ENCODE measurements around the gene CSTF3. TPM values are rescaled to one million over a fixed set of nuclear protein-coding genes. Genes with fewer than 3 reads are reported as not detected.
A peak's percentile ranks its signal among the peaks of the same experiment; 100 is the strongest.

The CSTF3 gene
- 10 to 100 TPM; 31.7 to 33.7 TPM for total RNA-seq

- Mint-ChIP-seq H3K4me1 (ENCODE audit: low read depth) (peaks cover 40% of the 10 kb centered on the region), H3K9me3 (no peaks in the 10 kb centered on the region), H3K36me3 (peaks cover 19% of the 10 kb centered on the region), H3K27me3 (no peaks in the 10 kb centered on the region), H3K4me3 (peak within 1 kb of the TSS; percentile 99), H3K27ac (peak within 1 kb of the TSS; percentile 95)
- ChIA-PET POLR2A (interaction anchor here (1.3 to 2.1 kb wide), 4 partner anchors 118 to 578 kb away, joined by 3 to 5 read pairs (median 4); partner anchors contain the start of genes EIF3M, QSER1 and TCP11L1), CTCF (interaction anchor here (0.7 to 1.4 kb wide), 5 partner anchors 13 to 581 kb away, joined by 3 to 6 read pairs (median 3); no protein-coding TSS in a partner anchor)
- intact Hi-C loops (cut with micrococcal nuclease) = loop anchor here (1.0 to 10.0 kb wide), 8 partner anchors 96 to 1794 kb away; partner anchors contain the start of genes CD59, DCDC1, DEPDC7 and DNAJC24
- DNase-seq = peak; percentile 99
These were observed at the start of gene CSTF3 for GRCh38 chr11:33161120-33162005. Gene CSTF3, minus strand, starts transcription at chr11:33161480. Its CDS starts 155 bp downstream, at chr11:33161325.

GRCh38 chr11:33208150-33208549 lies 46.9 kb upstream of the CSTF3 start:
- H3K4me1 Mint-ChIP-seq (ENCODE audit: low read depth) = no peaks in the 10 kb centered on the region
- no peak for DNase-seq
- H3K36me3 Mint-ChIP-seq = no peaks in the 10 kb centered on the region
- ChIA-PET POLR2A (no interaction called here), CTCF (no interaction called here)
- no peaks in the 10 kb centered on the region for H3K9me3 Mint-ChIP-seq
- H3K27me3 Mint-ChIP-seq = peaks cover 3% of the 10 kb centered on the region
- H3K4me3 Mint-ChIP-seq = no peak overlapping the region
- intact Hi-C loops (cut with micrococcal nuclease) = no loop called here
- no peak overlapping the region for H3K27ac Mint-ChIP-seq

GRCh38 chr11:33207408-33207985 lies 46.2 kb upstream of the CSTF3 start:
- no peak for DNase-seq
- Mint-ChIP-seq H3K36me3 (no peaks in the 10 kb centered on the region), H3K27ac (no peak overlapping the region), H3K9me3 (no peaks in the 10 kb centered on the region), H3K27me3 (peaks cover 3% of the 10 kb centered on the region), H3K4me1 (ENCODE audit: low read depth) (no peaks in the 10 kb centered on the region), H3K4me3 (no peak overlapping the region)
- ChIA-PET CTCF (no interaction called here), POLR2A (no interaction called here)
- intact Hi-C loops (cut with micrococcal nuclease) = no loop called here

GRCh38 chr11:33197915-33198727 lies 36.8 kb upstream of the CSTF3 start:
- CTCF ChIA-PET = no interaction called here
- intact Hi-C loops (cut with micrococcal nuclease) = no loop called here

GRCh38 chr11:33195462-33196173 lies 34.3 kb upstream of the CSTF3 start:
- DNase-seq = no peak
- no peak overlapping the region for H3K27ac Mint-ChIP-seq
- POLR2A ChIA-PET = no interaction called here
- no peak overlapping the region for H3K4me3 Mint-ChIP-seq
- no peaks in the 10 kb centered on the region for H3K4me1 Mint-ChIP-seq (ENCODE audit: low read depth)
- H3K9me3 Mint-ChIP-seq = no peaks in the 10 kb centered on the region
- CTCF ChIA-PET = no interaction called here
- no peaks in the 10 kb centered on the region for H3K36me3 Mint-ChIP-seq
- intact Hi-C loops (cut with micrococcal nuclease) = no loop called here
- no peaks in the 10 kb centered on the region for H3K27me3 Mint-ChIP-seq

More at GRCh38 chr11:33197915-33198727, 36.8 kb upstream of the CSTF3 start:
- H3K36me3 Mint-ChIP-seq = no peaks in the 10 kb centered on the region
- H3K9me3 Mint-ChIP-seq = no peaks in the 10 kb centered on the region
- no peak overlapping the region for H3K27ac Mint-ChIP-seq
- no peaks in the 10 kb centered on the region for H3K4me1 Mint-ChIP-seq (ENCODE audit: low read depth)
- no peak overlapping the region for H3K4me3 Mint-ChIP-seq
- H3K27me3 Mint-ChIP-seq = no peaks in the 10 kb centered on the region
- POLR2A ChIA-PET = no interaction called here
- no peak for DNase-seq

GRCh38 chr11:33194455-33194854 lies 33.2 kb upstream of the CSTF3 start:
- no peak overlapping the region for H3K27ac Mint-ChIP-seq
- intact Hi-C loops (cut with micrococcal nuclease) = no loop called here
- no peak for DNase-seq
- H3K36me3 Mint-ChIP-seq = no peaks in the 10 kb centered on the region
- no peaks in the 10 kb centered on the region for H3K27me3 Mint-ChIP-seq
- ChIA-PET CTCF (no interaction called here), POLR2A (no interaction called here)
- H3K9me3 Mint-ChIP-seq = no peaks in the 10 kb centered on the region
- no peaks in the 10 kb centered on the region for H3K4me1 Mint-ChIP-seq (ENCODE audit: low read depth)
- no peak overlapping the region for H3K4me3 Mint-ChIP-seq

- no peaks in the 10 kb centered on the region for H3K4me1 Mint-ChIP-seq (ENCODE audit: low read depth)
- no peaks in the 10 kb centered on the region for H3K36me3 Mint-ChIP-seq
- no peak for DNase-seq
- no peaks in the 10 kb centered on the region for H3K9me3 Mint-ChIP-seq
- no peak overlapping the region for H3K27ac Mint-ChIP-seq
- H3K4me3 Mint-ChIP-seq = no peak overlapping the region
- intact Hi-C loops (cut with micrococcal nuclease) = no loop called here
- POLR2A ChIA-PET = no interaction called here
- CTCF ChIA-PET = no interaction called here
- H3K27me3 Mint-ChIP-seq = no peaks in the 10 kb centered on the region
These were observed 30.2 kb upstream of the CSTF3 start for GRCh38 chr11:33191467-33191866.

GRCh38 chr11:33187998-33188722 lies 26.9 kb upstream of the CSTF3 start:
- Mint-ChIP-seq H3K9me3 (no peaks in the 10 kb centered on the region), H3K27ac (no peak overlapping the region), H3K36me3 (no peaks in the 10 kb centered on the region), H3K27me3 (no peaks in the 10 kb centered on the region), H3K4me3 (no peak overlapping the region), H3K4me1 (ENCODE audit: low read depth) (no peaks in the 10 kb centered on the region)
- CTCF ChIA-PET = no interaction called here
- intact Hi-C loops (cut with micrococcal nuclease) = no loop called here
- POLR2A ChIA-PET = no interaction called here
- no peak for DNase-seq

GRCh38 chr11:33185756-33186155 lies 24.5 kb upstream of the CSTF3 start:
- DNase-seq = no peak
- Mint-ChIP-seq H3K27me3 (no peaks in the 10 kb centered on the region), H3K4me1 (ENCODE audit: low read depth) (no peaks in the 10 kb centered on the region), H3K27ac (no peak overlapping the region), H3K9me3 (no peaks in the 10 kb centered on the region), H3K4me3 (no peak overlapping the region), H3K36me3 (no peaks in the 10 kb centered on the region)
- POLR2A ChIA-PET = no interaction called here
- intact Hi-C loops (cut with micrococcal nuclease) = no loop called here
- CTCF ChIA-PET = no interaction called here

GRCh38 chr11:33182246-33182878 lies 21.1 kb upstream of the CSTF3 start:
- Mint-ChIP-seq H3K36me3 (no peaks in the 10 kb centered on the region), H3K4me3 (no peak overlapping the region), H3K27me3 (no peaks in the 10 kb centered on the region), H3K27ac (no peak overlapping the region), H3K9me3 (no peaks in the 10 kb centered on the region), H3K4me1 (ENCODE audit: low read depth) (peaks cover 11% of the 10 kb centered on the region)
- ChIA-PET CTCF (no interaction called here), POLR2A (no interaction called here)
- DNase-seq = no peak
- intact Hi-C loops (cut with micrococcal nuclease) = no loop called here

GRCh38 chr11:33179348-33179803 lies 18.1 kb upstream of the CSTF3 start:
- peaks cover 11% of the 10 kb centered on the region for H3K4me1 Mint-ChIP-seq (ENCODE audit: low read depth)
- POLR2A ChIA-PET = no interaction called here
- CTCF ChIA-PET = interaction anchor here (0.6 kb wide), 1 partner anchor 110 kb away, joined by 3 read pairs; no protein-coding TSS in a partner anchor
- H3K27ac Mint-ChIP-seq = no peak overlapping the region
- intact Hi-C loops (cut with micrococcal nuclease) = no loop called here
- H3K9me3 Mint-ChIP-seq = no peaks in the 10 kb centered on the region
- H3K4me3 Mint-ChIP-seq = no peak overlapping the region
- no peak for DNase-seq
- no peaks in the 10 kb centered on the region for H3K27me3 Mint-ChIP-seq
- no peaks in the 10 kb centered on the region for H3K36me3 Mint-ChIP-seq

All from activated CD4-positive, alpha-beta memory T cell treated with anti-CD3 and anti-CD28 coated beads for 36 hours (primary cell).